GM18867 (cell line): ENCODE results near the gene ACTR8.
A peak's percentile ranks its signal among the peaks of the same experiment; 100 is the strongest.

Experiments used
- ATAC-seq: cut with Tn5 transposase; IDR thresholded peaks from one replicate; pipeline ENCODE4 v1.9.1; 2021; ENCODE audit warnings: mild to moderate bottlenecking, moderate library complexity; ENCODE audit not compliant: unreplicated experiment

Gene ACTR8

DNA sequence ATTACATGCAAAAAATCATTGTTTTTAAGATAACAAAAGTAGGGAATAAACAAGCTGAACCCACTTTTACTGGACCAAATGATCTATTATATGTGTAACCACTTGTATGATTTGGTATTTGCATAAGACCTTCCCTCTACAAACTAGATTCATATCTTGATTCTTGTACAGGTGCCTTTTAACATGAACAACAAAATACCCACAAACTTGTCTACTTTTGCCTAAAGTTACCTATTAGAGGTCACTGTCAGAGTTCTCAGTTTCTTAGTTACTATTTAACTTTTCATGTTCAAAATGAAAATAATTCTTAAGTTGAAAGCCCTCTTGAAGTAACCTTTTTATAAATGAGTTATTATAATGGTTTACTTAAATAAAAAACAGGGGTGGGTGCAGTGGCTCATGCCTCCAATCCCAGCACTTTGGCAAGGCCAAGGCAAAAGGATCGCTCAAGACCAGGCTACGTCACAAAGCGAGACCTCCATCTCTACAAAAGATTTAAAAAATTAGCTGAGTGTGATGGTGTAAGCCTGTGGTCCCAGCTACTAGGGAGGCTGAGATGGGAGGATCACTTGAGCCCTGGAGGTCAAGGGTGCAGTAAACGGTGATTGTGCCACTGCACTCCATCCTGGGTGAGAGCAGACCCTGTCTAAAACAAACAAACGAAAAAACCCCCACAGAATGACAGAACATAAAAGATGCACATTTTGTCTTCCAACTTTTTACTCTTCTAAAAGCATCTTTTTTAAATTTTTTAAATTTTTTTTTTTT, 16.0 kb downstream of the ACTR8 start:
- no peak for ATAC-seq

DNA sequence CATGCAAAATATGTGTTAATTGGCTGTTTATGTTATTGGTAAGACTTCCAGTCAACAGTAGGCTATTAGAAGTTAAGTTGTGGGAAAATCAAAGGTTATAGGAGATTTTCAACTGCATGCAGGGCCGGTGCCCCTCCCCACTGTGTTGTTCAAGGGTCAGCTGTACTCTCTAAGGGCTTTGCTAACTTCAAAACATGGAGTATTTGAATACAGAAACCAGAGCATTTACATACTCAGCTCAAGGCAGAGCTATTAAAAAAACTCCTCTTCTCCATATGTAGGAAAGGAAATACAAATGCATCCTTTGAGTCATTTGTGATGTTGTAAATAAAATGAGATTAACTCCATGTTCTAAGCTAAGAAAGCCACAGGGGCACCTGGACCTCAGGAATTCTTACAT, 18.8 kb downstream of the ACTR8 start:
- ATAC-seq, result no peak

DNA sequence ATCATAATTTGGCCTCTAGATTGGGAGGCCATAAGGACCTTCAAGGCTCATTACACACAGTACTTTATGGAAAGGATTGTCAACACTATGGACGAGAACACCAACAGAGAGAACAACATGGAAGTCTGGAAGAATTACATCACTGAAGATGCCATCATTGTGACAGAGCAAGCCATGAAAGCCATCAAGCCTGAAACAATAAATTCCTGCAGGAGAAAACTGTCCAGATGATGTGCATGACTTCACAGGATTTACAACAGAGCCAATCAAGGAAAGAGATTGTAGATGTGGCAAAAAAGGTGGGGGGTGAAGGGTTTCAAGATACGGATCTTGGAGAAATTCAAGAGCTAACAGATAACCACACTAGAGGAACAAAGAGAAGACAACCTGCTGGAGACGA, 19.7 kb downstream of the ACTR8 start:
- no peak for ATAC-seq

DNA sequence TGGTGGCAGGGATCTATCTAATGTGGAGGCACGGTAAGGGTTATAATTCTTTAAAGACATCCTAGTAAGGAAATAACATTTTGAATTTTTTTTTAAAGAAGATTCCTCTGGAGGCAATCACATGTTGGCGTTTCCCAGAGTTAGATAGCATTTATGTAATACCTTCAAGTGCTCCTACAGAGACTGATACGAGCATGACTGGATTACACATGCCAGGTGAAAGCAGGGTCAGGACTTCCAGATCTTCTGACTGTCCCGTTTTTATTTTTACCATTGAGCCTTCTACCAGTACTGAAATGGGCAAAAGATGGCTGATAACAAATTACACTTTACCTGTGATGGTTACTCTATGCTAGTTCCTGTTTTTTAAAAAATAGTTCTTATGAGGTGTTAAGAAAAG, 21.8 kb downstream of the ACTR8 start:
- ATAC-seq, result no peak

DNA sequence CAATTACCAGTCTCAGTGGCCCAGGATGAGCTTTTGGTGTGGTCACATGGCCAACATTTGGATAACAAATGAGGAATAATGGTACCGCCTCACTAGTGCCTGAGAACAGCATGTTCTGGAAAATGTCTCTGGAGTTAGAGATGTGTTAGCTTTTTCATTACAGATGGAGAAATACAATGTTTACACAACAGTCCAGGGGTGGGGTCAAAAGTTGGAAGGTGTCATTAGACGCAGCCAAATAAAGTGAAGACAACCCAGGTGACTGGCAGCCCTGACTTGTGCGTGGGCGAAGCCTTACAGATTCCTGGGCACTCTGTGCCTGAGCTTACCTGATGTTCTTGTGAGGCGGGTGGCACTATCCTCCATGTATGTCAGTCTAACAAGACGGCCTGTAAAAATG, 22.8 kb downstream of the ACTR8 start:
- no peak for ATAC-seq

DNA sequence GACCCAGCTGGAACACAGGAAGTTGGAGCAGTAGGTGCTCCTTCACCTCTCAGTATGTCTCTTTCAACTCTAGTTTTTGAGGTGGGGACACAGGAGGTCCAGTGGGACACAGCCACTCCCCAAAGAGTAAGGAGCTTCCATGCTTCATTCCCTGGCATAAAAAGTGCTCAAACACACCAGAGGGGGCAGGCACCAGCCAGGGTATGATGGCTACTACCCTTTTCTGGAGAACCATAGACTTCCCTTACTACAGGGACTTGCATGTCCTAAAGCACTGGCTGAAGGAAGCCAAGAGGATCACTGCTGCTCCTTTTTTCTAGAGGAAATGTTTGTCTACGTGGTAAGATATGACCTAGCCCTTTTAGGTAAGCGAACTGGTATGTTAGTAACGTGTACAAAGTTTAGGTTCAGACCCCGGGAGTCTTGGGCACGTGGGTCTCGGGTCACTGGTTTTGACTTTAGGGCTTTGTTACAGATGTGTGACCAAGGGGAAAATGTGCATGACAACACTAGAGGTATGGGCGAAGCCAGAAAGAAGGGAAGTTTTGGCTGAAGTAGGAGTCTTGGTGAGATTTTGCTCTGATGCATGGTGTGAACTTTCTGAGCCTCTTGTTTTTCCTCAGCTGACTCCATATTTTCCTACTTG, 23.7 kb downstream of the ACTR8 start:
- no peak for ATAC-seq

DNA sequence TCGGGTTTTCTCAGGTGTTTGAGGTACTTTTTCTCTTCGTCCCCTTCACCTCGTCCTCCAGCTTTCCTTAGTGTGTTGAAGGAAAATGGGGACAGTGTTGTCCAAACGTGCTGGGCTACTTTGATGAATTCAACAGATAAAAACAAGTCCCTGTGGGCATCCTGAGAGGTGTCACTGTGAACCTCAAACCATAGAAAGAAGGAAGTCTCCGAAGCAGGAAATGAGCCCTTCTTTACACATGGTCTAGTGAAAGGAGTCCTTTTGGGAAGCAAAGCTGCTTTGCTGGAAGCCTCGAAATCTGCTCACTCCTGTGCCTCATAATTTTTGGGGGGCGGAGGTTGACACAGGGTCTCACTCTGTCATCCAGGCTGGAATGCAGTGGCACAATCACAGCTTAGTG, 25.0 kb downstream of the ACTR8 start:
- no peak for ATAC-seq

DNA sequence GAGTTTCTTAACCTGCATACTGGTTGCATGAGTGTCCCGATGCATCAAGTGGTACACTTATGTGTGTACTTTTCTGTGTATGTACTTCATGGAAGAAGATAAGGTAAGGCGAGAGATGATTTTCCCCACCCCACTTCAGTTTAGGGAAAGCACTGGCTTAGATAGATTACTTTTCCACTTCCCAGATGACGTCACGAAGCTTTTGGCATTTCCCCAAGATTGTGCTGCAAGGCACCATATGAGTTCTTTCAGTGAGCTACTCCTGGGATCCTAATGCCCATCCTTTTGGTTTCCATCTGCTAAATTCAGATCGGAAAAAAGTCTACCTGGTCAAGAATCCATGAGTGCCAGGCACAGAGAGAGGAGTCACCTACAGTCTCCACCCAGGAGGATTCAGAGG, 31.1 kb downstream of the ACTR8 start:
- ATAC-seq, result no peak

DNA sequence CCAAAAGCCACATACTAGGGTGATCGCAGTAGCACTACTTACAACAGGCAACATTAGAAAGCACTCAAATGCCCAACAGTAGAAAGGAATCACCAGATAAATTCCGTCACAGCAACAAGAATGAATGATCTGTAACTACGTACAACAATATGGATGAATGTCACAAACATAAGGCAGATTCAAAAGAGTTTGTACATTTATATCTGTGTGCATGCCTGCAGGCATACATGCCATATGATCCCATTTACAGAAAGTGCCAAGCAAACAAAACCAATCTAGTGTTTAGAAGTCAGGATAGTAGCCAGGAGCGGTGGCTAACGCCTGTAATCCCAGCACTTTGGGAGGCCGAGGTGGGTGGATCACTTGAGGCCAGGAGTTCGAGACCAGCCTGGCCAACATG, 32.0 kb downstream of the ACTR8 start:
- ATAC-seq, result no peak

DNA sequence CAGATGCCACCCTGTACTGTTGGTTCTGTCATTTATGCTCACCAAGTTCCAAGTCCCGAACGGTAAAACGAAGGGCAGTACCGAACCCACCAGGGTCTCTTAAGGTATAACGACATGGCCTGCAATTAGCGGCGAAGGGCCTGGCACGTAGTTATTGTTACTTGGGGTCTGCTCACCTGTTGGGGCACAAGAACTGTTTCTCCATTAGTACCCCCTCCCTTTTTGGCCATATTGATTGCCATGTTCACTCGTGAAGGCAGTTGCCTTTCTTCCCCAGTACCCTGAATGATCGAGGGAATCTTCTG, 35.1 kb downstream of the ACTR8 start:
- ATAC-seq, result no peak

DNA sequence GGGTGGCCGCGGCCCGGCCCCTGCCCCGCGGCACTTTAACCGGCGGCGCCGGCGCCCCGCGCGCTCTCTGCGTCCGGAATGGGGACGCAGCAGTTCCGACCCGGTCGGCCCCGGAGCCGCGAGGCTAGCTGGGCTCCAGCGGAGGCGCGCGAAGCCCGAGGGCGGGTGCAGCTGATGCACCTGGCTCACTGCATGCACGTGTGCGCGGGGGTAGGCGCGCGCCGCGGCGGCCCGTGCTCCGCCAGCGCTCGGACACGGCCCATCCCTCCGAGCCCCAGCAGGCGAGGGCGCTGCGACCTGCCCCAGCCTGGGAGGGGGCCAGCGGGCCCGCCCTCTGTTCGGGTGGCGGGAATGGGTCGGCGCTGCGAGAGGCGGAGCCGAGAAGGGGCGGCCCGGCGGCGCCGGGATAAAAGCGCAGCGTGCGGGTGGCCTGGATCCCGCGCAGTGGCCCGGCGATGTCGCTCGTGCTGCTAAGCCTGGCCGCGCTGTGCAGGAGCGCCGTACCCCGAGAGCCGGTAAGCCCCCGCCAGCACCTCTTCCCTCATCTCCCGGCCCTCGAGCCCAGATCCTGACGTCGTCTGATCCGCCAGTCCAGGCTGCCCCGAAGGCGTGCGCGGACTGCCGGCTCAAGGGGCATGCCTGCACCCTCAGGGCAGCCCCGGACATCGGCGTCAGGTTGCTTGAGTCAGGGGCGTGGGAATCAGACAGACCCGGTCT, 35.7 kb downstream of the ACTR8 start, which contains the start of the genes CHDH and IL17RB:
CHDH (minus strand) TSS at position 286 of the 717 bp plus-strand sequence. CDS start 22,411 bp downstream, outside the sequence.
IL17RB (plus strand) TSS at position 435 of the 717 bp plus-strand sequence; CDS start at position 456, 21 bp downstream.
- ATAC-seq, result peak; percentile 51

DNA sequence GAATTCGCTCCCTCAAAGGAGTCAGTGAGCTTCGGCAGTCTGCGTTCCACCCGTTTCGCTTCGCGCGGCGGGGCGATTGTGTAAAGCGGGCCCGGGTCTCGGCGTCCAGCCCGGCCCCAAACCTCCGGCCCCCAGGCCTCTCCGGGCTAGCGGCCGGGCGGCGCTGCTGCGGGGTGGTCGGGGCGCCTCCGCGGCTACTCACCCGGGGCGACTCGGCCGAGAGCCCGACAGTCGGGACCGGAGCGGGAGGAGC, 36.1 kb downstream of the ACTR8 start:
- ATAC-seq, result no peak

DNA sequence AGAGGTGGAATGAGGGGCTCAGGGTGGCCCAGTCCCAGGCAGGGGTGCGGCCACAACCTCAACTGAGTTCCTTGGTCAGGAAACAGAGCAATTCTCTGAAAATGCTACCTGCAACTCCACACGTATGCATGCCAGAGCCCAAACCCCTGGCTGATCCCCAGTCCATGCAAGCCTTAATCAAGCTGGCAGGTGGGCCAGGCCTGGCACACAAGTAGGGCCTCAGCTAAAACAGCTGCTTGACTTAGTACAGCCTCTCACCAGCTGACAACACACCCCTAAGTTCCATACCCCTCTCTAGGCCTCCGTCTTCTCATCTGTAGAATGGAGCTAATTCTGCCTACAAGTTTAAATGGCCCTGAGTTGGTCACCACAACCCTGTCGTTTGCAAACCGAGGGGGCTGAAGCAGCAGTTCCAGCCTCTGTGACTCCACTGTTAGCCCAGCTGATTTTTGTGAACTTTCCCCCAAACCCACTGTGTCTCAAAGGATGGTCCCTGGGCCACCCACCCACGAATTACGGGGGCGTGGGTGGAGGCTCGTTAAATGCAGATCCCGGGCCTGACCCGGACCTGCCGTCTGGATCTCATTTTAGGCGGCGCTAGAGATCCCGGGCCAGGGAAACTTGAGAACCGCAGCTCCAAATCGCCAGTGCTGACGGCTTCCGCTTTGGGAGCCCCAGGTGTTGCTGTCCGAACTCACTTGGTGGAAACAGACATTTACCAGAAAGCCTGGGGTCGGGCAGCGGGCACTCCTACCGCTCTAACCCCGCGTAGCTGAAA, 36.7 kb downstream of the ACTR8 start:
- peak; percentile 9 for ATAC-seq

DNA sequence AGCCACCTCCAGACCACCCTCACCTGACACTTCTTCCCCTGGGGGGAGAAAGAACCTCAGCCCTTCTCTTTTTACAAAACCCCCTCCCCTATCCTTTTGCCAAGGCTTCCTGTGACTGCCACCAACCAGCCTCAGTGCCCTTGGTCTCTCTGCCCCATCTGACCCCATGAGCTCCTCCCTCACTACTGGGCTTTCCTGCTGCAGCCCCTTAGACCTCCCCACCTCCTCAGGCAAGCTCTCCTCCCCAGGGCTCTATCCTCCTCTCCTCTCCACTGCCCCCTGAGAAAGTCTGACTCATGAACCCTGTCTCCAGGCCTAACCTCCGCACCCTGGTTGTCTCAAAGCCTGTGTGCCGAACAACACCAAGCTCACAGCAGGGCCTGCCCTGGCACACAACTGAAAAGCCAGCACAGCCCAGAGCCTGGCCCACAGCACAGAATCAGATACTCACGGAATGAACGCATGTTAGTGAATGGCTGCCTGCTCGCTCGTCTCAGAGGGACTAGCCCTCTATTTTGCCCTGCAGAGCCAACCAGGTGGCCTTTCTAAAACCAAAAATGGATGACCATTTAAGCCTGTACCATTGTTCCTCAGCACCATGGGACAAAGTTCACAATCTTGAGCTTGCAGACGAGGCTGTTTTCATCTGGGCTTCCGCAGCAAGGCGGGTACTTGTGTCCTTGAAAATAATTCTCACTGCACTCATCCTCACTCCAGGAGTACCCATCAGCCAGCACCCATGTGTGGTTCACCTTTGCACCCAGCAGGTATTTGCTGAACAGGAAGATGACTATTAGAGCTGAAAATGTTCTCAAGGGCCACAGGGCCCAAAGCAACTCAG, 37.5 kb downstream of the ACTR8 start:
- ATAC-seq, result no peak

DNA sequence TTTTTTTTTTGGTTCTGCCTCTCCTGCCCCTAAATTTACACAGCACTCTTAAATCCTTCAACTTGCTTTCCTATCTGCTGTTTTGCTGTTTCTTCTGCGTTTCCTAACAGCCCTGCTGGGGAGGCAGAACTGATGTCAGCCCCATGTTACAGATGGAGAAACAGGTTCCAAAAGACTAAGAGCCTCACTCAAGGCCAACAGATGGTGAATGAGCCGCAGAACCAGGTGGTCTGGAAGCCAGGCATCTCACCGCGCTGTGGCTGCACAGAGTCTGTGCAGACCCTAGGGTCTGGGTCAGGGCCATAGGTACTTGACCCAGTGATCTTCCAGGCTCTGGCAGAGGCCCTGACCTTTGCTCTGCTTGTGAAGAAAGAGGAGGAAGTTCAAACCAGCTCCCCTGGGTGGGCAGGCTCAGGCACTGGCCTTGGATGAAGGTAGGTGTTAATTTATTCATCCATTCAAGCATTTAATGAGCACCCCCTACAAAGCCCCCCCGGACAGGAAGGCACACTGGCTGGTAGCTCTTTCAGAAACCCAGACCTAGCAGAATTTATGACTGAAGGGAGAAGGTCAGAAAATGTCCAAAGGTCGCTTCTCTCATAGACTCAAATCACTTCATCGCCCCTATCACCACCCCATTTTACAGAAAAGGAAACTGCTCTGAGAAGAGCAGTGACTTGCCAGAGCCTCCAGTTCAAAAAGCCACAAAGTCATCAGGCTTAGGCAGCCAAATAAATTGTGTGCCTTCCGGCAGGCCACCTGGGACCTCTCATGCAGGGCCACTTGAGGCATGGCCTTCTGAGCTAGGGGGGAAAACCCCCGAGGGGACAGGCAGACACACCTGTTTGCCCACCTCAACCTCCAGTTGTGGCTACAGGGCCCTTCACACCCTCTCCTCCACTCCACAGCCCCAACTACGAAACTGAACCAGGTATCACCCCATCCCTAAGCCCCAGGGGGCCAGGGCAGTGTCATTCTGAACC, 38.5 kb downstream of the ACTR8 start:
- ATAC-seq, result peak; percentile 46

DNA sequence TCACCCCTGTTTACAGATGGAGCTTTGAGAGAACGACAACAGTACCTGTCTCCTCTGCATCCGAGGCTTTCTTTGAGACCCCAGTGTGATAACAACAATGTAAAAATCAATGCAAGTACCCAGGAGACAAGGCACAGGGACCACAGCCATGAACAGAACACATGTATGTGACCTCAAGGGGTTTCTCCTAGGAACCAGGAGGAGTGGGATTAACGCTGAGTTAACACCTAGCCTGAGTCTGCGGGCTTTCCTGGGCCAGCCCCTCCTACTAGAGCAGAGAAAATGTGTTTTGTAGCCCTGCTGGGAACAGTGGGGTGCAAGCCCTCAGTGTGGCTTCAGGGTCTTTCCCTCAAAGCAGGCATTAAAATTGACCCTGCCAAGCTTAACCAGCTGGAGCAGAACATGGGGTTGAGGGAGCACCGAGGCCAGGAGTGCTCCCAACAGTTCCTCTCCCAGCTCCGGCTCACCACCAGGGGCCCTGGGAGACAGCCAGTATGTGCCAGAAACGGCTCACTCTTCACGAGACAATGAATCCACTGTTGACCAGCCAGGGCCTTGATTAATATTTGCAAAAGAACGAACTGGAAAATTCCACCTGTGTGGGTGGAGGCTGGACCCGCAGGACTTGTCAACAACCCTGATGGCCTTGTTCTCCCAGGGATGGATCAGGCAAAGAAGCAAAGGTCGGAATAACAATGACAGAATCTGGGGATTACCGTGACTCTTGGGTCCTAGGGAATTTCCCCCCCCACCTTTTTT, 39.3 kb downstream of the ACTR8 start:
- ATAC-seq, result no peak

DNA sequence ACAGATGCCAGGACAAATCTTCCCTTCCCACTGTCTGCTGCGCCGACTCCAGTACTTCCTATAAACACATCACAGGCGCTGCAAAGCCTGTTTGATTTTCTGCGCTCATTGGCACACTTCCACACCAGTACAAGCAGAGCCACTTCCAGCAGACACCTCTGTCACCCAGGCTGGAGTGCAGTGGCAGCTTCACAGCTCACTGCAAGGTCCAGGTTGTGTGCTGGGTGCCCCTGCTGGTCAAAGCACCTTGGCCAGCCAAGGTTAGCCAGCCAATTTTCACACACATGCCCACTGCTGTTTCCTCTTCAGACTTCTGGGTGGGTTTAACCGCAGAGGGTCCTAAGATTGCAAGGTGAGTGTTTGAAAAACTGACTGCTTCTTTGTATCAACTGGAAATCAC, 40.7 kb downstream of the ACTR8 start:
- ATAC-seq, result no peak

DNA sequence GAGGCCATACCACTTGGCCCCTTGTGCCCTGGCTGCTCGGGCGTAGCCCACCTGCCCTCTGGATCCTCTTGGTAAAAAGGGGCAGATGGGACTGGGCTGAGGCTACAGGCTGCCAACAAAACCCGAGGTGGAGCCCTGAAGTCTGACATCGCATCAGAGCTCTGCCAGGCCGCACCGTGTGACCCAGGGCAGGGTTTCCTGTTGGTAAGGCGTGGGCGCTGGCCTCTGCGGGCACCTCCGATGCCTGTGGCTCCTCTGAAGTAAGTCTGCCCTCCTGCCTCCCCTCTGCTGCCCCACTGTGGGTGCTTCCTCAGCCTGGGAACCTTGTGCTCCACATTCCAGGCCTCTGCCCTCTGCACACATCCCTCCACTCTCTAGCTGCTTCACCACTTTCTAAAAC, 44.6 kb downstream of the ACTR8 start:
- no peak for ATAC-seq
